ENCODE data around the gene SLC29A3.

DNA sequence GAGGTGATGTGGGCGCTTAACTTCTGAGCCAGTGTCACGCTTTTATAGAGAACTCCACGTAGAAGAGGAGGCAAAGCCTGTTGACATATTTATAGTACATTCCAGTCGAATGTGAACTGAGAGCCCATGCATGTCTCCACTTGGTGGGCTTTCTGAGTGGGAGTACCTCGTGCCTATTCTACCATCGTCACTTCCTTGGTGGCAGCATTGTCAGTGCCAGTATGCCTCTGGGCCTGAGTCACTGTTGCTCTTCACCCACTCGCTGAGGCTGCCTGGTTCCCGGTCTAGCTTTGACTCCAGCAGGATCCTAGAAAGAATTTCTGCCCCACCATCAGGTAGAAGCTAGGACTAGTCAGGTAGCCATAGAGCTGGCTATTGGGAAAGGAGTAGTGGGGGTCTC lies 47.6 kb downstream of the SLC29A3 start:
- no peak for TF ChIP-seq EZH2 (IDR thresholded peaks at IDR 0.05; ENCODE audit: low read length, missing control alignments)
- TF ChIP-seq, protein P1, sequence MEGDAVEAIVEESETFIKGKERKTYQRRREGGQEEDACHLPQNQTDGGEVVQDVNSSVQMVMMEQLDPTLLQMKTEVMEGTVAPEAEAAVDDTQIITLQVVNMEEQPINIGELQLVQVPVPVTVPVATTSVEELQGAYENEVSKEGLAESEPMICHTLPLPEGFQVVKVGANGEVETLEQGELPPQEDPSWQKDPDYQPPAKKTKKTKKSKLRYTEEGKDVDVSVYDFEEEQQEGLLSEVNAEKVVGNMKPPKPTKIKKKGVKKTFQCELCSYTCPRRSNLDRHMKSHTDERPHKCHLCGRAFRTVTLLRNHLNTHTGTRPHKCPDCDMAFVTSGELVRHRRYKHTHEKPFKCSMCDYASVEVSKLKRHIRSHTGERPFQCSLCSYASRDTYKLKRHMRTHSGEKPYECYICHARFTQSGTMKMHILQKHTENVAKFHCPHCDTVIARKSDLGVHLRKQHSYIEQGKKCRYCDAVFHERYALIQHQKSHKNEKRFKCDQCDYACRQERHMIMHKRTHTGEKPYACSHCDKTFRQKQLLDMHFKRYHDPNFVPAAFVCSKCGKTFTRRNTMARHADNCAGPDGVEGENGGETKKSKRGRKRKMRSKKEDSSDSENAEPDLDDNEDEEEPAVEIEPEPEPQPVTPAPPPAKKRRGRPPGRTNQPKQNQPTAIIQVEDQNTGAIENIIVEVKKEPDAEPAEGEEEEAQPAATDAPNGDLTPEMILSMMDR (conservative IDR thresholded peaks at IDR 0.05 in 1 of 2, IDR thresholded peaks at IDR 0.05 in 1 of 2; ENCODE audit: low read depth in 1 of 2, low read length in 2 of 2) = no peak
